Ishikawa (cell line): ENCODE results near the gene P3H4.

ENCODE experiments used
- CEBPB ChIP-seq: IDR thresholded peaks from 2 replicates; pipeline ENCODE4 v1.6.1; 2012
- CREB1 ChIP-seq: IDR thresholded peaks from 2 replicates; pipeline ENCODE4 v1.6.1; 2012; ENCODE audit warnings: low read depth
- EGR1 ChIP-seq: IDR thresholded peaks from 2 replicates; pipeline ENCODE4 v1.6.1; 2012
- EP300 ChIP-seq: IDR thresholded peaks from 2 replicates; pipeline ENCODE4 v1.6.1; 2012; ENCODE audit warnings: borderline replicate concordance
- FOXM1 ChIP-seq: IDR thresholded peaks from 2 replicates; pipeline ENCODE4 v1.6.1; 2012; ENCODE audit warnings: low read depth, borderline replicate concordance
- NFIC ChIP-seq: IDR thresholded peaks from 2 replicates; pipeline ENCODE4 v1.6.1; 2012
- RAD21 ChIP-seq: IDR thresholded peaks from 2 replicates; pipeline ENCODE4 v1.6.1; 2012; ENCODE audit warnings: low read depth
- TAF1 ChIP-seq: IDR thresholded peaks from 2 replicates; pipeline ENCODE4 v1.6.1; 2012; ENCODE audit warnings: low read depth, mild to moderate bottlenecking
- TCF12 ChIP-seq: IDR thresholded peaks from 2 replicates; pipeline ENCODE4 v1.6.1; 2012; ENCODE audit warnings: low read depth
- TEAD4 ChIP-seq: IDR thresholded peaks from 2 replicates; pipeline ENCODE4 v1.6.1; 2012
- YY1 ChIP-seq: IDR thresholded peaks from 2 replicates; pipeline ENCODE4 v1.6.1; 2012; ENCODE audit warnings: low read depth
- ZBTB7A ChIP-seq: IDR thresholded peaks from 2 replicates; pipeline ENCODE4 v1.6.1; 2012; ENCODE audit warnings: low read depth
- TF ChIP-seq, protein P1 (sequence below): IDR thresholded peaks from 2 replicates; pipeline ENCODE4 v1.6.1; 2012
- TF ChIP-seq, protein P2 (sequence below): IDR thresholded peaks from 2 replicates; pipeline ENCODE4 v1.6.1; 2012; ENCODE audit warnings: low read depth, mild to moderate bottlenecking
- TF ChIP-seq, protein P3 (sequence below): IDR thresholded peaks from 2 replicates; pipeline ENCODE4 v1.6.1; 2012

The P3H4 gene

DNA sequence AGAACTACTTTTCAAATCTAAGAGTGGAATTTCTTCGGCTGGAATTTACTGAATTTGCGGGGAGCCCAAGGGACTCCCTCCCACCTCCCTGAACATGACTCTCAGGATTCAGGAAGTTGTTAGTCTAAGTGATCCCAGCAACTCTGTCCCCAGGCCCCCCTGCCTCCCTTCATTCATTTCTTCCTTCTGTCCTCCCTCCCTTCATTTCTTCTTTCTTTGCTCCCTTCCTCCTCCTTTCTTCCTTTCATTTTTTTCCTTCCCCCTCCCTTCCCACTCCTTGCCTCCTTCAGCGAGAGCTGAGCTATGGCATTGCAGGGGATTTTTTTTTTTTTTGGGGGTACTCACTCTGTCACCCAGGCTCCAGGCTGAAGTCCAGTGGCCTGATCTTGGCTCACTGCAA is 14.4 kb downstream of the P3H4 start:
- TF ChIP-seq TEAD4 (no peak), YY1 (no peak), CREB1 (no peak), FOXM1 (no peak), ZBTB7A (no peak), TCF12 (no peak), TAF1 (no peak), CEBPB (no peak), RAD21 (no peak), EP300 (no peak), EGR1 (no peak), NFIC (no peak)
- TF ChIP-seq, protein P1, sequence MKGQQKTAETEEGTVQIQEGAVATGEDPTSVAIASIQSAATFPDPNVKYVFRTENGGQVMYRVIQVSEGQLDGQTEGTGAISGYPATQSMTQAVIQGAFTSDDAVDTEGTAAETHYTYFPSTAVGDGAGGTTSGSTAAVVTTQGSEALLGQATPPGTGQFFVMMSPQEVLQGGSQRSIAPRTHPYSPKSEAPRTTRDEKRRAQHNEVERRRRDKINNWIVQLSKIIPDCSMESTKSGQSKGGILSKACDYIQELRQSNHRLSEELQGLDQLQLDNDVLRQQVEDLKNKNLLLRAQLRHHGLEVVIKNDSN = no peak
- TF ChIP-seq, protein P2, sequence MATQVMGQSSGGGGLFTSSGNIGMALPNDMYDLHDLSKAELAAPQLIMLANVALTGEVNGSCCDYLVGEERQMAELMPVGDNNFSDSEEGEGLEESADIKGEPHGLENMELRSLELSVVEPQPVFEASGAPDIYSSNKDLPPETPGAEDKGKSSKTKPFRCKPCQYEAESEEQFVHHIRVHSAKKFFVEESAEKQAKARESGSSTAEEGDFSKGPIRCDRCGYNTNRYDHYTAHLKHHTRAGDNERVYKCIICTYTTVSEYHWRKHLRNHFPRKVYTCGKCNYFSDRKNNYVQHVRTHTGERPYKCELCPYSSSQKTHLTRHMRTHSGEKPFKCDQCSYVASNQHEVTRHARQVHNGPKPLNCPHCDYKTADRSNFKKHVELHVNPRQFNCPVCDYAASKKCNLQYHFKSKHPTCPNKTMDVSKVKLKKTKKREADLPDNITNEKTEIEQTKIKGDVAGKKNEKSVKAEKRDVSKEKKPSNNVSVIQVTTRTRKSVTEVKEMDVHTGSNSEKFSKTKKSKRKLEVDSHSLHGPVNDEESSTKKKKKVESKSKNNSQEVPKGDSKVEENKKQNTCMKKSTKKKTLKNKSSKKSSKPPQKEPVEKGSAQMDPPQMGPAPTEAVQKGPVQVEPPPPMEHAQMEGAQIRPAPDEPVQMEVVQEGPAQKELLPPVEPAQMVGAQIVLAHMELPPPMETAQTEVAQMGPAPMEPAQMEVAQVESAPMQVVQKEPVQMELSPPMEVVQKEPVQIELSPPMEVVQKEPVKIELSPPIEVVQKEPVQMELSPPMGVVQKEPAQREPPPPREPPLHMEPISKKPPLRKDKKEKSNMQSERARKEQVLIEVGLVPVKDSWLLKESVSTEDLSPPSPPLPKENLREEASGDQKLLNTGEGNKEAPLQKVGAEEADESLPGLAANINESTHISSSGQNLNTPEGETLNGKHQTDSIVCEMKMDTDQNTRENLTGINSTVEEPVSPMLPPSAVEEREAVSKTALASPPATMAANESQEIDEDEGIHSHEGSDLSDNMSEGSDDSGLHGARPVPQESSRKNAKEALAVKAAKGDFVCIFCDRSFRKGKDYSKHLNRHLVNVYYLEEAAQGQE = no peak
- TF ChIP-seq, protein P3, sequence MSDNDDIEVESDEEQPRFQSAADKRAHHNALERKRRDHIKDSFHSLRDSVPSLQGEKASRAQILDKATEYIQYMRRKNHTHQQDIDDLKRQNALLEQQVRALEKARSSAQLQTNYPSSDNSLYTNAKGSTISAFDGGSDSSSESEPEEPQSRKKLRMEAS = no peak

DNA sequence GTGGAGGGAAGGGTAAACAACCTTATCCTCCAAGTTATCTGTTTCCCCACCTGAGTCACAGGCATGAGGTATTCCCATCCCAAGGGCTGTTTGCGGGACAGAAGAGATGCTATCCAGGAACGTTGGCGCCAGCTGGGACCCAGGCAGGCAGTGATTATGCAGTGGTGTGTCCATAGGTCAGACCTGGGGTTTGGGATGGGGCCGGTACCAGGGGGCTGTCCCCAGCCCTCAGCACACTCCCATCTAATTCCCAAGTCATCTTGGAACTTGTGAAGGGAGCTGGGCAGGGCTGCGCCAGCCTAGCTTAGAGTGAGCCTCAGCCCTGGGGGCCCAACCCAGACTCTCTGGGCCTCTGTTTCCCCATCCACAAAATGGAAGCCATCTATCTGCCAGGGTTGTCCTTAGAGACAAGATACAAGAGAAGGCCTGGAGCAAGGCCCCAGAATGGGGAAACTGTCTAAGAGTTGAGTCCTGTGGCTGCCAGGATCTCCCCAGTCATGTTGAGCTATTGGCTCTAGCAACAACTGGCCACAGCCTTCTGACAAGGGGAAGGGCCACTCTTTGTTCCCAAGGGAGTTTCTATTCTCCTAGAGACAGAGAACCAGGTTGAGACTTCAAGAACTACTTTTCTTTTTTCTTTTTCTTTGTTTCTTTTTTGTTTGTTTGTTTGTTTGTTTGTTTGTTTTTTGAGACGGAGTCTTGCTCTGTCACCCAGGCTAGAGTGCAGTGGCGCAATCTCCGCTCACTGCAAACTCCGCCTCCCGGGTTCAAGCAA is 15.4 kb downstream of the P3H4 start:
- TF ChIP-seq NFIC (no peak), TCF12 (no peak), TAF1 (no peak), YY1 (no peak), TEAD4 (no peak), EP300 (no peak), EGR1 (no peak), FOXM1 (no peak), ZBTB7A (no peak), CREB1 (no peak), RAD21 (no peak), CEBPB (no peak)
- TF ChIP-seq, protein P3 = no peak
- TF ChIP-seq, protein P2 = no peak
- TF ChIP-seq, protein P1 = no peak

DNA sequence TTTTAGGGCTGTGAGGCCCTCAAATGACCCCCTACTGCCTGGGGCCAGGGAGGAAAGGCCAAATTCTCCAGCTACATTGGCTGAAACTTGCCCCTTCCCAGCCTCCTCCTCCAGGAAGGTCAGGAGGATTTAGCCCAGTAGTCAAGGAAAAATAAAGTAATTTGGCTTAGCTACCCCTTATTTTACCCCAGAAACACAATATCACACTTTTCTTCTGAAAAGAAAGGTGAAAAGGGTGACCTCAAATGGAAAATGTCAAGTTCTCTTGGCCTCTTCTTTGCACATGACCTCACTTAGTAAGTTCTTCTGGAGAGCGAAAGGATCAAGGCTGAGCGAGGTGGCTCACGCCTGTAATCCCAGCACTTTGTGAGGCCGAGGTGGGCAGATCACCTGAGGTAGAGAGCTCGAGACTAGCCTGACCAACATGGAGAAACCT is 17.2 kb downstream of the P3H4 start:
- no peak for TF ChIP-seq EP300
- TF ChIP-seq YY1 = no peak

DNA sequence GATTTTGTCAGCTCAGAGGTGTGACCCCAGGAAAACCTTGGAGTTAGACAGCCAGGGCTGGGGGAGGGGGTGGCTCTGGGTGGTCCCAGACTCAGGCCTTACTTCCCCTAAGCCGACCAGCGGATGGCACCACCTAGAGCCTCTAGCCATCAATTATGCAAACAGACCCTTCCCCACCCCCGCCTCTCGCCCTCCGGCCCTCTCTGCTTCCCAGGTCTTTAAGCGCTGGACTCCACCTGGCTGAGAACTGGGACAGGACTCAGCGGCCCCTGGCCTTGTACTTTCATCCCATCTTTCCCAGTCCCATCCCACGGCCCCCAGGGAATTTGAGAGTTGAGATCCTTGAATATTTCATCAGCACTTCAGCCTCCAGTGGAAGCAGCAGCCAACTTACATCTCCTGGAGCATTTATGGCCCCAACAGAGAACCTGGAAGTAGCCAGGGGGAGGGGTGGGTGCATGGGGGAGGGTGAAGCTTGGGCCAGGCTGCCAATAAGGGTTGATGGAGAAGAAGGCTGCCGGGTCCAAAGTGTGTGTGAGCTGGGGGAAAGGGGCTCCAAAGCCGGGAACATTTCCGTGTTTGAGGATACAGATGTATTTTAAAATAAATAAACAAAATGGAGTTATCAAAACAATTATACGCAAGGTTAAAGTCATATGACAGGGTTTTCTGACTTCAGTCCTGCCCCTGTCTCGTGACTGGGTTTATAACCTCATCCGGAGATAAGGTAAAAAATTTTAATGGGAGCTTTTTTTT is 17.8 kb downstream of the P3H4 start:
- TF ChIP-seq, protein P2 = no peak
- TF ChIP-seq ZBTB7A = no peak
- TF ChIP-seq YY1 = no peak
- TF ChIP-seq FOXM1 = no peak
- TF ChIP-seq EGR1 = no peak
- no peak for TF ChIP-seq TEAD4
- TF ChIP-seq CREB1 = no peak
